Endothelial cell of umbilical vein (primary cell): ENCODE measurements around the gene IGHMBP2. TPM values are rescaled to one million over a fixed set of nuclear protein-coding genes. Genes with fewer than 3 reads are reported as not detected.

Experiments used
- BruUV-seq: library from RNA; stranded (reverse); fragments of 400-500 nt; replicated peaks from 2 replicates; lab custom pipeline; 2021; lab: Mats Ljungman, UMichigan
- CTCF ChIA-PET: fragments of 300-600, 350-600 bp; sonication (Branson Sonifier 250); formaldehyde crosslinking; loops from one replicate; lab custom pipeline; 2021; ENCODE audit warnings: antibody characterized with exemption, inconsistent platforms; lab: Charles Lee
- POLR2A ChIA-PET: fragments of 300-600, 350-600 bp; sonication (Branson Sonifier 250); formaldehyde crosslinking; loops from one replicate; lab custom pipeline; 2021; ENCODE audit warnings: antibody characterized with exemption, inconsistent platforms; lab: Charles Lee
- DNase-seq: peaks from one replicate; pipeline ENCODE4 v3.0.0-alpha.2; 2011; ENCODE audit warnings: low read depth, low spot score
- FAIRE-seq: peaks from 2 replicates; lab custom pipeline; 2011; peaks lifted over from hg19 to GRCh38; lab: Jason Lieb, UNC
- H2AFZ ChIP-seq: 2 replicates; pipeline ENCODE4 v1.6.0; 2012; ENCODE audit warnings: low read depth, low read length, control low read depth, inconsistent platforms
- H3K27ac ChIP-seq: 2 replicates; pipeline ENCODE4 v1.5.1; 2011; ENCODE audit warnings: low read depth, mild to moderate bottlenecking, control low read depth, low read length, moderate library complexity; ENCODE audit not compliant: insufficient read depth
- H3K27me3 ChIP-seq, 2 experiments: 2 replicates each; pipeline versions ENCODE4 v1.6.0 to v1.6.1; 2011; ENCODE audit warnings: low read length in 2 of 2, mixed read lengths in 1 of 2; ENCODE audit not compliant: control insufficient read depth in 2 of 2, insufficient read depth in 2 of 2
- H3K36me3 ChIP-seq, 2 experiments: 2 replicates in 1 of 2; 3 replicates in 1 of 2; pipeline ENCODE4 v1.5.1; 2011; ENCODE audit warnings: low read length in 2 of 2, mild to moderate bottlenecking in 1 of 2, moderate library complexity in 1 of 2; ENCODE audit not compliant: control insufficient read depth in 2 of 2, insufficient read depth in 2 of 2; ENCODE audit errors: extremely low read depth in 1 of 2
- H3K4me1 ChIP-seq: 3 replicates; pipeline ENCODE4 v1.5.1; 2011; ENCODE audit warnings: mild to moderate bottlenecking, low read length; ENCODE audit not compliant: control insufficient read depth, insufficient read depth; ENCODE audit errors: extremely low read depth
- H3K4me2 ChIP-seq: 2 replicates; pipeline ENCODE4 v1.6.1; 2011; ENCODE audit warnings: low read length, control low read depth, mixed read lengths; ENCODE audit not compliant: insufficient read depth
- H3K4me3 ChIP-seq, 3 experiments: fragments of 200-600 bp in 1 of 3; sonication (generic), shearing (Covaris generic) in 1 of 3; replicated peaks in 1 of 3; 2 replicates each; pipeline ENCODE4 v1.5.1; 2011 to 2016; ENCODE audit warnings: control low read depth in 3 of 3, low read length in 3 of 3, mild to moderate bottlenecking in 2 of 3, inconsistent platforms in 1 of 3, low read depth in 1 of 3, moderate library complexity in 1 of 3; ENCODE audit not compliant: insufficient read depth in 1 of 3
- H3K79me2 ChIP-seq: 2 replicates; pipeline ENCODE4 v1.6.0; 2012; ENCODE audit warnings: low read length, inconsistent platforms; ENCODE audit not compliant: control insufficient read depth, insufficient read depth
- H3K9ac ChIP-seq: replicated peaks from 2 replicates; pipeline ENCODE3; 2011; ENCODE audit warnings: low read length, control low read depth; ENCODE audit not compliant: insufficient read depth; ENCODE audit errors: extremely low read depth
- H3K9me1 ChIP-seq: replicated peaks from 3 replicates; pipeline ENCODE4 v1.6.0; 2011; ENCODE audit warnings: mild to moderate bottlenecking, low read length; ENCODE audit not compliant: control insufficient read depth, insufficient read depth; ENCODE audit errors: extremely low read depth
- H3K9me3 ChIP-seq: replicated peaks from 2 replicates; pipeline ENCODE4 v1.5.1; 2012; ENCODE audit warnings: low read length, inconsistent platforms; ENCODE audit not compliant: control insufficient read depth, insufficient read depth
- H4K20me1 ChIP-seq: replicated peaks from 2 replicates; pipeline ENCODE3; 2011; ENCODE audit warnings: mild to moderate bottlenecking, low read length; ENCODE audit not compliant: control insufficient read depth, insufficient read depth; ENCODE audit errors: extremely low read depth
- CTCF ChIP-seq, 2 donors: IDR thresholded peaks; 1 replicate in 1 of 2; 2 replicates in 1 of 2; pipeline ENCODE4 v1.5.1; 2011; ENCODE audit warnings: low read length in 2 of 2, mild to moderate bottlenecking in 2 of 2, moderate library complexity in 2 of 2, control low read depth in 1 of 2, inconsistent platforms in 1 of 2, low read depth in 1 of 2; ENCODE audit not compliant: insufficient read depth in 1 of 2; ENCODE audit errors: extremely low read depth in 1 of 2
- EZH2 ChIP-seq: IDR thresholded peaks from 2 replicates; pipeline ENCODE4 v1.6.1; 2012; ENCODE audit warnings: borderline replicate concordance, low read depth, mild to moderate bottlenecking, moderate library complexity, low read length, inconsistent platforms; ENCODE audit not compliant: severe bottlenecking
- JUN ChIP-seq: IDR thresholded peaks from 2 replicates; pipeline ENCODE4 v1.6.1; 2011; ENCODE audit warnings: borderline replicate concordance, low read depth; ENCODE audit not compliant: insufficient read length, insufficient read depth
- MAX ChIP-seq: IDR thresholded peaks from 2 replicates; pipeline ENCODE4 v1.6.1; 2011; ENCODE audit not compliant: insufficient read depth, insufficient read length
- POLR2A ChIP-seq: IDR thresholded peaks from 2 replicates; pipeline ENCODE4 v1.6.1; 2012; ENCODE audit warnings: low read depth, mild to moderate bottlenecking, control low read depth, low read length
- dilution Hi-C: fragments of 300-500 bp; cut with MboI; formaldehyde crosslinking; loops from one replicate; pipeline ENCODE4 v1.15.0; 2019; ENCODE audit warnings: low sequenced_read_pairs; ENCODE audit not compliant: extremely low pct_ligation_motif_present
- intact Hi-C: fragments of 100-400 bp; cut with micrococcal nuclease; formaldehyde crosslinking; loops from one replicate; pipeline ENCODE4 v1.10.0; 2022
- polyA plus RNA-seq, 4 experiments: library from polyadenylated mRNA; depleted of rRNA in 3 of 4; stranded (reverse) in 3 of 4; unstranded in 1 of 4; fragments of >200 nt; gene quantifications; 2 replicates each; pipeline versions ENCODE4 v1.2.1 to v1.2.3, GENCODE V29; 2011 to 2012; ENCODE audit warnings: missing spikeins in 1 of 4
- total RNA-seq: library from RNA; stranded (reverse); gene quantifications from 2 replicates; pipeline ENCODE4 v1.2.3, GENCODE V29; 2021

The IGHMBP2 gene
- total and polyA plus RNA-seq, 2 donors (not counting 3 experiments of a cell fraction or from before 2014, with no cell fraction given) = 10.9 to 25.1 TPM

- H3K79me2 ChIP-seq = no peaks in the 10 kb centered on the region
- no peaks in the 10 kb centered on the region for H4K20me1 ChIP-seq
- no peak overlapping the region for H2AFZ ChIP-seq
- H3K9me3 ChIP-seq = no peaks in the 10 kb centered on the region
- no peaks in the 10 kb centered on the region for H3K36me3 ChIP-seq
- BruUV-seq = no TSS peak
- no peak overlapping the region for H3K4me3 ChIP-seq
- dilution Hi-C loops = no loop called here
- no peak for FAIRE-seq
- H3K9ac ChIP-seq = no peak overlapping the region
- TF ChIP-seq EZH2 (no peak), POLR2A (no peak), JUN (no peak), CTCF (IDR thresholded peaks at IDR 0.05; ENCODE audit: extremely low read depth in 1 of 2, insufficient read depth in 1 of 2, low read depth in 1 of 2, low read length in 2 of 2) (no peak), MAX (no peak)
- ChIA-PET POLR2A (no interaction called here), CTCF (no interaction called here)
- peaks cover 0 to 5% of the 10 kb centered on the region in 2 experiments for H3K27me3 ChIP-seq
- H3K9me1 ChIP-seq = no peaks in the 10 kb centered on the region
- intact Hi-C loops = no loop called here
- no peak overlapping the region for H3K27ac ChIP-seq
- no peak for DNase-seq
- no peaks in the 10 kb centered on the region for H3K4me1 ChIP-seq
- no peak overlapping the region for H3K4me2 ChIP-seq
These were observed 75.4 kb downstream of the IGHMBP2 start for GRCh38 chr11:68978931-68979594.
